Effector CD4-positive, alpha-beta T cell (primary cell): Measurements from ENCODE around the gene CPVL.

ENCODE experiments used
- DNase-seq: peaks from one replicate; pipeline ENCODE4 v3.0.0-alpha.2; 2020

CPVL gene

DNA sequence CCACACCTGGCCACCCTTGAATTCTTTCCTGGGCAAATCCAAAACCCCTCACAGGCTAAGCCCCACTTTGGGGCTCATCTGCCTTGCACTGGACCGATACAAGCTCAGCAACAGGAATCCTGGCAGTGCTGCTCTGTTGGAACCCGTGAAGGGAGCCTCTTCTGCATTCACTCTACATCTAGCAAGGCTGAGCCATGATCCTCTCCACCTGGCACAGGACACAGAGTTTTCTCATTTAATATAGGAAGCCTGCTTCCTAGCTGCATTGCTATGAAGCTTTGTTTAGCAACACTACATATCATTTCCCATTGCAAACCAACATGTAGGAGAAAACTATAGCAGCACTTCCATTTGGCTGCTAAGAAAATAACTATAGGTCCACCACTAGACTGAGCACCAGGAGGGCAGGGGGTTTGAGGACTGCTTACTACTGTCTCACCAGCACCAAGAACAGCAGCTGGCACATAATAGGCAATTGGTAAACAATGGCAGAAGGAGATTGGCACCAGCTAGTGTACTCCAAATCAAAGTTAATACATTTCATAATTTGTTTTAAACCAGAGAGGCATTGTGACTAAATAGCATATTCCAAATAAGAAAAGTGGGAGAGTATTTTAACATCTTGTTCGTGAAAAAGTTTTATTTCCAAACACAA is 56.1 kb downstream of the CPVL start:
- no peak for DNase-seq

DNA sequence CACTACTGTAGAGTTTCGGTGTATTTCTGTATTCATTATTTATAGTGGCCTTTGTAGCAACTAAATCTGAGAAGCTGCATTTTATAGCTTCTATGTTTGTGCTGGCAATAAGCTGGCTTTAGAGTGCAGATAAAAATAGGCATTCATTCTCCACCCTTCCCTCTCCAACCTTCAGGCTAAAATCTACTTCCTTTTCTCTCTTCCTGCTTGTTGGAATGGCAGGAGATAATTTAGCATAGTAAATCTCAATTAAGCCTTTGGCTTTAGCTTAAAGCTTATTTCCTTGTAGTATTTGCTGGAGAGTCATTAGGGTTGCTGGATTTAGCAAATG is 58.5 kb downstream of the CPVL start:
- no peak for DNase-seq

DNA sequence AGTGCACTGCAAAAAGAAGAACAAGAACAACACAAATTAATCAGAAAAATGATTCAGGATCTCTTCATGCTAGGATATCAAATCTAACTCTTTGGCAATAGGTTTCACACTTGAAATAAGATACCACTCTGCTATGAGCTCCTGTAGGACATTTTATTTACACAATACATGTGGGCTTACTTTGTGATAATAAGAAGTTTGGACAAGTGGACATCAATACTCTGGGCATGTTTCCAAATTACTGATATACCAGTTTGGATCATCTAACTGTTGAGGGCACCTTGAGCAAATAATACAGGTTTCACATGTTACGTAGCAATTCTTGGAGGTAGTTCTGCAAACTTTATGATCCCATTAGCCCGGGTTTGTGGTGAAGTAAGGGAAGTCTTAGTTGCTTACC is 59.8 kb downstream of the CPVL start:
- no peak for DNase-seq

DNA sequence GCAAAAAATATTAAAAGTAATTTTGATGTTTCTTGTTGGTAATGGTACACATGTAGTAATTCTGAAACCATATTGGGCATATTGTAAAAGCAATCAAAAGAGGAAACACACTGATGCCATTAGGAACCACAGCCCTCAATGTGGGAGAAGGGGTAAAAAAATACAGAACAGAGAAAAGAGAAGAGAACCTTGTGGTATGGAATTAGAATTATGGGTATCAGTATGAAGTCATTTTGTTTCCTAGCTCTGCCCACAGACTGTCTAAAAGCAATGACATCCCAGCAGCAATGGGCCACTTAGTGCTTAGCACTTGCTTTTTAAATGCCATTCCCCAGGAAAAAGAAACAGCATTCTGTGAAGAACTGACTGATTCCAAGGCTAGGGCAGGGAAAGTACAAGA is 61.5 kb downstream of the CPVL start:
- no peak for DNase-seq

DNA sequence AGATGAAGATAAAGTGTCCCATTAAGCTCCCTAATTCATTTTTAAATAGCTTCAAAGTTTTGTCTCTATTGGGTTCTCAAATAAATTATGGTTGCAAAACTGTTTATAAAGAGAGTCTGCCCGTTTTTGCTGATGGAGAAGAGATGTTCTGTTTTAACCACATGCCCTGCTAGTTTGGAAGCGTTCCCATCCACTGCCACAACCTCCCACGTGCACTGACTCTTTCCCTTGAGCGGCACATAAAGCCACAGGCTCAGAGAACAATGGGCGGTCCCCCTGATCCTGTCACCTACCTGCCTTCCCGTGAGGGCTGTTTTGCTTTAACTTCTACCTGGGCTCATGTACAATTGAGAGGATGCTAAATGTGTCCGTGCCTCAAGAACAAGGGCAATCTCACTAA is 65.5 kb downstream of the CPVL start:
- DNase-seq, result no peak

DNA sequence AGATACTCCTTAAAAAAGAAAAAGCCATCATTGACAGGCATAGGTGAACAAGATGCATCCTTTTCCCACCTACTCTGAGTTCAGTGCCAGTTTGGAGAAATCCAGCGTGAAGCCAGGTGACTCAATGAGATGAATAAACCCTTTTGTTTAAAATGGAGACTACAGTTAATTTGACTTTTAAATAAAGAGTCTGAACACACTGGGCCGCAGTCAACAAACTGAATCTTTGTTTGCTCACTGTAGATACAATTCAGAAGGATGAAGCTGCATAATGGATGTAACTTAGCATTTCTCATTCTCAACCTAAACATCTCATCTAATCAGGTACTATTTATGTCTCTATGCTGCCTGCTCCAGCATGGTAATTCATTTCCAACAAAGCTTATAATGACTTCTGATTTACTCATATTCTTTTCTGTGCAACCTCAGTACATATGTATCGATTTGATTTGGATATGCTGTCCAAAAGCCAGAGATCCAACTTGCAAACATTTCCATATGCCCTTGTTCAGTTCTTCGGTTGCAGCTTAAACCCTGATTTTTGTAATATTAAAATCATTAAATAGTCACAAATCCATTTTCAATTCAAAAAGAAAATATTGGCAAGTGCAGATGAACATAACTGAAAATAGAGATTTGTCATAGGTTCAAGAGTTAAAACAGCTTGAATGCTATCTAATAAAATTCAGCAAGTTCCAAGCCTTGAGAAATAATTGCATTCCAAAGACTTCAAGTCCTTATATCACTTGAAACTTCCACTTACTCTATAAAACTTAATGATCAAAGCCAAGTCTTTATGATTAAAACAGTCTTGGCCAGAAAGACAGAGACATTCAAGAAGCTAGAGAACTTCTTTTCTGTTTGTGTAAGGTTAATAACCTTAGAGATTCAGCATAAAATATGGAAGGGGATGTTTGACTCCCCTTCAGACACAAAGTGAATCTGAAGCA is 67.8 kb downstream of the CPVL start:
- no peak for DNase-seq

DNA sequence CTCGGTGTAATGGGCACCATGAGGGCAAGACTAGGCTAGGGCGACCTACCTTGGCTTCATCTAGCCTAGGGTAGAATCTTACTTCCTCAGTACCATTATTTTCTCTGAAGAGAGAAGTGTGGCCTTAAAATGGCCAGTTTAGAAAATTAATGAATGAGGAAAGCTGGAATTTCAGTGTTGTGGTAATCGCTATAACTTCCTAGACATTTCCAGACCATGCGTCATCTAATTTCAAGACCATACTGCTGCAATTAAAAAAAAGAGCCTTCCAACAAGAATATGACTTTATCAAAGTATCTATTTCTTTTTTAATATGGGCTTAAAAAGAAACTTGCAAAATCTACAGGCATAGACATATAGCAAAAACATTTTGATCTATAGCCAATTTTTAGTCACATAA is 68.5 kb downstream of the CPVL start:
- no peak for DNase-seq

DNA sequence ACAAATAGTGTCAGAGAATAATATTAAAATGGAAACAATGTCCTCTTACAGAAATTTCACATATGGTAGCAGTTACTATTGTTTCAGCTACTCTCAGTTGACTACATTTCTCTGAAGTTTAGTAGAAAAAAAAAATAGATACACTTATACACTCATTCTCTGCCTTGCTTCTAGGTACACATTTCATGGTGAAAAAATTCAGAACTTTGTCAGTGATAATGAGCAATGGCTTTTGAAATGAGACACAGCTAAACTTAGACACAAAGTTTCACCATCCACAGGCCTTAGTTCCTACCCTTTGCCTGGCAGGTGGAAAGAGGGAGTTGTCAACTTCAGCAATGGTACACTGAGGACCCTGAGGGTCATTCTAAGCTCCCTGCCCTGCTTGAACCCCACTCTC is 69.2 kb downstream of the CPVL start:
- no peak for DNase-seq

DNA sequence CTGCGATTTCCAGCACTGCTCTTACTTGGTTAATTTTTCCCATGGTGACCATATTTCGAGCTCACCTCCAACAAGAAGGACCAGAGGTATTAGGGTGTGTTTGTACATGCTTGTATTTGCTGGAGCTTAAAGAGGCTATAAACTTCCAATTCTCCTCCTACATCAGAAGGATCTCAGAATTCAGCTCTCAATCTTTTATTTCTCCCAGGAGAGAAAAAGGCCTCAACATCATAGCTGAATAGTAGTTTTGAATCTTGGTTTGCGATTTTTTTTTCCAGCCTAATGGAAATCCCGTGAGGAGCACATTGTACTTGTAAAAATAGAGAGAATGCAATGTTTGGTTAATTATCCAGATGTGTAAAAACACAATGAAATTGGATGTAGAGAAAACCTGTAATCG is 69.7 kb downstream of the CPVL start:
- DNase-seq, result no peak

DNA sequence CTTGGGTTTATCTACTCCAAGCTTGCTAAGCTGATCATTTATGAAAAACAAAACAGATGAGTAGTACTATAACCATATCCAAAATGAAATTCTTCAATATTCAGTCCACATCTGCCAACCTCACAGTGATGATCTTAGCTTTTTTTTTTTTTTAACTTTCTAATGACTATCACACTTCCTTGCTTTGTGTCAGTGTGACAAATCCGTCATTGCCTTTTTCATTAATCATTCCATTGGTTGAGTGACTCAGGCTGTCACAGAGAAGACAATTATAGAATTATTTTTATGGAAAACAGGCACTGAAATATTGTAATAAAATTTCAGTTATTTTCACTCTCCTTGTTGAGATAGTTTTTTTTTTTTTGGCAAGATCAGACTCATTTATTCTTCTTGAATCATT is 70.7 kb downstream of the CPVL start:
- no peak for DNase-seq

DNA sequence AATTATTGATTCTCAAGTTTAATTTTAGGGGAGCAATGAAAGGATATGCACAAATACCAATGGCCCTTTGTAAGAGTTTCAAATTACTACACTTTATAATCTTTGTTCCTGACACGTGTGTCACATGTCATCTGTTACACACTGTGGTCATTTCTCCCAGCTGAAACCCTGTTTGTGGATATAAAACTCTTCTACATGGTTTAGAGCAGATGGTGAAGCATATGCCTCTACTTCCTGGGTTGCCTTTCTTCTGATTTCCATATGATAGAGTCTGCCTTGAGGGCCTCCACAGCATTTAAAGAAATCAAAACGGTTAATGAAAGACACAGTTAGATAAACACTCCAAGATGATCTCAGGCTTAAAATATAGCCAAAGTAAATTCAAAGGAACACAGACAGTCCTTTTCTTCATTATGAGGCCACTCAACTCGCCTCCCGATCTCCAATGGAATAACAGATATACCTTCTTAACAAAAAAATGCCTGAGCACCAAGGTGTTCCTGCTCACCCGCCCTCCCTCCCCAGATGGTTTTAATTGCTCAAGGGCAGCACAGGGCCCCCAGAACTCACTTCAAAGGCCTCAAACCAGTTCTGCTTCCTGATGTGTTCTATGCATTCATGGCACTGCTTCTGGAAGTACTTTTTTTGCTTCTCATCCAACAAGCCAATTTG is 75.0 kb downstream of the CPVL start:
- no peak for DNase-seq

DNA sequence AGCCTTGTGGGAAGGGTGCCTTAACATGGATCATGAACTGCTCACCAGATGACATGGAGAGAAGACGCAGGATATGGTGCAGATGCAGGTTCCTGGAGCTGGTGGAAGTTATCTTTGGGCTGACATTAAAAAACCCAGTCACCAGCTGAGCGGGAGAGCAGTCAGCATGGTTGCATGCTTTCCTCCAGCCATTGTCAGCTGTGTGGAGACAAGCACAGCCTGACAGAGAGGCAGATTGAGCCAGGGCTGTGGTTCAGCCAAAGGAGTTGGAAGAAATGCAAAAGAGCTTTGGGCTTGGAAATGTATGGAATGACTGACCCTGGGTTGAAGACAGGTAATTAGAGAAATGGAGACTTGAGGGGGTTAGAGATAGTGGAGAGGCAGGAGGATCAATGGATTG is 79.7 kb downstream of the CPVL start:
- DNase-seq, result no peak

DNA sequence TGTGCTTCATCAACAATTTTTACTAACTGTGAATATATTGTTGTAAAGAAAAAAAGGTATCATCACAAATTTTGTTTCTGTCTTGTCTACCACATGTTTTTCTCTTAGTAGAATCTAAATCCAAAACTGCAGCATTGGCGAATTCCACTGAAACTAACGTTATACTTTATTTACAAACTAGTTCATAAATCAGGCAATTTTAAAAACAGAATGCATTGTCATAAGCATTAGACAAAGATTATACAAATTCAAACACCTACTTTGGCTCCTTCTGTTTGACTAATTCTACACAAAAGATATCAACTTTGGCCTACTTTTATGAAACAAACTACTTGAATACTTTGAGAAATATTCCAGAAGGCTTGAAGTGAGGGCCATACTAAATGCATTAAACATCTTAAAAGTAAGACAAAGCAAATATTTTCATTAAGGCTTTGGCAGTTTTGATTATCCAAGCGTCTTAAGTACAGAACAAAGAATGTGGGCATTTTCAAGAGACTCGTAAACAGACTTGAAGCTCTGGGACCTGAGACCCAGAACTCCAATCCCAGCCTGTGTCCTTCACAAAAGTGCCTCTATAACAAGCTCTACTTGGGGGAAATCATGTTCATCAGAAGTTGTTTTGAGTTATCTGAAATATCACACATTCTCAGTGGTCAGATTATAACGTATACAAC is 81.0 kb downstream of the CPVL start:
- no peak for DNase-seq

DNA sequence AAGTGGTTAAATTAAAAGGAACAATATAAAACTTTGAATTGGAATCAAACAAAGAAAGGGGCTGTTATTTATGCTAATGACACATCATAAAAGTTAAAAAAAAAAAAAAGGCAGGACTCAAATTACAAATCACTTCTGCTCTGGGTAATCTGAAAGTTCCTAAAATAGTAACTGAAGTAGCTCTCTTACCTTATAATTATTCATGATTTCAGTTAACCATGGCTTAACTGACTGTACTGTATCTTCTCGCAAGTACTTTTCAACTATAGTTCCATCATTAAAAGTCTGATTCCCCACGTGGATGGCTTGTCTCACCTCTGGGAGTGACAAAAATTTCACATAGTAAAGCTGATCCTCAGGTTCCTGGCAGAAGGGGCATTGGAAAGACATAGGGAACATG is 82.5 kb downstream of the CPVL start:
- no peak for DNase-seq

DNA sequence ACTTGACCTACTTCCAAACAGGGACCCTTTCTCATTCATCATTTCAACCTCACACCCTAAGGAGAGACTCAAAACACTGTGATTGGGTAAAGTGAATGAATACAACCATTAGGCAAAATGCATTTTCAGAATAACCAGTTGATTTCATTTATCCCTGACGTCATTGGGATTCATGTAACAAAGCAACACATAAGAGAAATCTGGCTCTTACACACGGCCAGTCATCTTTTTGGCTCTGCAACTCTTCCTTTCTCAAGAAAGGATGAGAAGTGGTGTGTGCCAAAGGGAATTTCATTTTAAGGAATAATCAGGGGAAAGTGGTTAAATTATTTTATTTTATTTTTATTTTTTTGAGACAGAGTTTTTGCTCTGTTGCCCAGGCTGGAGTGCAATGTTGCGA is 83.1 kb downstream of the CPVL start:
- DNase-seq, result no peak

DNA sequence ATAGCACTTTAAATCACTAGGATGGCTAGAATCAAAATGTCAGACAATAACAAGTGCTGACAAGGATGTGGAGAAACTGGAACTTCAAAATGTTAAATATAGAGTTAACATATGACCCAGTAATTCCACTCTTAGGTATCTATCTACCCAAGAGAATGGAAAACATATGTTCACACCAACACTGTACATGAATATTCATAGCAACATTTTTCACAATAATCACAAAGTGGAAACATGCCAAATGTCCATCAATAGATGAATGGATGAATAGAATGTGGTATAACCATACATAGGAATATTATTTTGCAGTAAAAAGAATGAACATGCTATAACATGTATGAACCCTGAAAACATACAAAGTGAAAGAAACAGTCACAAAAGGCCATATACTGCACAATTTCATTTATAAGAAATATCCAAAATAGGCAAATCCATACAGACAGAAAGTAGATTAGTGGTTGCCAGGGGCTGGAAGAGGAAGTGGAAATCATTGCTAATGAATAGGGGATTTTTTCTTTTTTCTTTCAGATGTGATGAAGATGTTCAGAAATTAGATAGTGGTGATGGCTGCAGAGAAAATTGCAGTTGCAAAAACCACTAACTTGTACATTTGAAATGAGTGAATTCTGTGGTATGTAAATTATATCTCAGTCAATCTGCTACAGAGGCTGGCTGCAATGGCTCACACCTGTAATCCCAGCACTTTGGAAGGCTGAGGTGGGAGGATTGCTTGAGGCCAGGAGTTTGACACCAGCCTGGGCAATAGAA is 93.0 kb downstream of the CPVL start:
- DNase-seq, result no peak

DNA sequence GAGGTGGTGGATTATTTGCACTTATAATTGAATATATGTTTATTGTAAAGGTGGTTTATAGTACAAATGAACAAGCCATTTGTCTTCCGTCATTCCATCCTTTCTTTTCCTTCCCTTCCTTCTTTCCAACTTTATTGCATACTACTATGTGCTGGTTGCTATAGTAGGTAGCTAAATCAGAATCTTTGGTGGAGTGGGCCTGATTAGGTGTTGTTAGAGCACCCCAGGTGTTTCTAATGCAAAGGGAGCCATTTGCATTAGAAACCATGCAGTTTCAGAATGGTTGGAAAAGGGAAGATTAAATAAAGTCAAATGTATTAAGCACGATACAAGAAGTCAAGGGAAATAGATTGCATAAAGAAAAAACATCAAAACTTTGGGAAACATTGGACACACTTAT is 99.4 kb downstream of the CPVL start:
- DNase-seq, result no peak

DNA sequence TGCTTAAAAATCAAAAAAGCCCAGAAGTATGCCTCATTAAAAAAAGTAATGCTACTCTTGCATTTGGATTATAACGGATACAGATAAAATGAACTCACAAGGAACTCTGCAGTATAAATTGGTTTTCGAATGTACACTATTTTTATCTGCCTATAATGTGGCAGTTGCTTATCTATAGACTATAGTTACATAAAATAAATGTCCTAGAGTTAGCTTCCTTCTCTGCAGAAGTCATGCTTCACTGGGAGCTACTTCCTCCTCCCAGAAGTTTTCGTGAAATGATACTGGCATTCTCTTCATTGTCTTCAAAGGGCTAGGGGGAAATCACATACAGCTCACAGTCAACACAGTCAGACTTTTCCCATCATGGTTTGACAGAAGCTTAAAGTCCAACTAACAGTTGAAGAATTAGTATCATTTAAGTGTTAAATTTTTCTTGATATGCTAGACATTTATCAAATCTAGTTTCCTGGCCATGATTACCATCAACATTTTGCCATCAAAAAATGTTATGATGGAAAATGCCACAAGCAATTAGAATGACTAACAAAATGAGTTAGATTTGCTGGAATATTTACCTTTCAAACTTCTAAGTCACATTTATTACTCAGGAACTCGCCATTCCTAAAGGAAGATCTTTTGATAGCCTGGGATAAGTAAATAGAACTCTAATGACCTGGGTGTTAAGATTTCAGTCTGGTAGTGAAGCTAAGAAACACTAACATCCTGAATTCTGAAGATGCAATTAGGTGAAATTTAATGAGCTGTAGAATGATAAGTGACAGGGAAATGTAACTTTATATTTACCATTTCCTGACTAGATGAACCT is 100.9 kb downstream of the CPVL start:
- no peak for DNase-seq

DNA sequence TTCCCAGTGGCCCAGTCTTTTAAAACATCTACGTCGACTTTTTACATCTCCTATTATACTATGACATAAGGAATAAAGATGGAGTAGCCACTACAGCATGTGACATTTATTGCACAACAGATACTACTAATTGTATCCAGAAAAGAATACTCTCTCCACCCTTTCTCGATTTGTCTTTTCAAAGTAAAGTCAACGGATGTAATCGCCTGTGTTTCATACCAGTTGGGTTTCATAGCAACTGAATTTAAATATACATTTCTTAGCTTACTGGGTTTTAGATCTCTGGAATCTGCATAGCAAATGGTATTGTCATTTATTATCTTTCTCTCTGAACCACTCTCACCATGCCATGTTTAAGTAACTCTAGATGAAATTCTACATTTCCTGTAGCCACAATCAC is 101.8 kb downstream of the CPVL start:
- no peak for DNase-seq

DNA sequence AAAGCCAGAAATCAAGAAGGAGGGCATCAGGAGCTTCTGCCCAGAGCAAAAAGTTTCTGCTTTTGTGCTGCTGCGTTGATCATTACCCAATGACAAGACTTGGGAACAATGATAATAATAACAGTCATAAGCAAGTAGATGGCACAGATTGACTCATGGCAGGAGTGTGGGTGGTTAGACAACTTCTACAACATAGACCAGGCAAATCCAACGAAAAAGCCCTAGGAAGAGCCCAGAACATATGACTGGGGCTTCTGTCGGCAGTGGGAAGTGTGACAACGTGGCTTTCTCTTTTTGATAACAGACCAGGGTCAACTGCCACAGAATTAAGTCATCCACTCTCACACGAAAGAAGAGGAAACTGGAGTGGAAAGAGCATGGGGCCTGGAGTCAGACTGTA is 102.8 kb downstream of the CPVL start:
- DNase-seq, result no peak

DNA sequence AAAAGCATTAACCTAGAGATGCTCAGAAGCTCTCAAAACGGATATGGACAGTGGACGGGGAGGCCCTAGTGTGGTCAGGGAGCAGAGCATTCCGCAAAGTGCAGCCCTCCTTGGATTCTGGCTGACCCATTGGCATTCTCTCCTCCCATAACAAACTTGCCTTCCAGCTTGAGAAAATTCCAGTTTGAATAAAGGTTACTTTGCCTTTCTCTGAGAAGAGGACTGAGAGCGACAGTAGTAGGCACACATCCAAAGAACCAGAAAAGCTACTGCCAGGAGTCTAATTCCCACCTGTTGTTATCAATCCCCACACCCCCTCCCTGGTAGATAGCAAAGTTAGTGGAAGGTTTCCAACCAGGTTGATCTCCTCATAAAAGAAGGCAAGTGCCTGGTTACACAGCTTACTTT is 103.5 kb downstream of the CPVL start:
- DNase-seq, result no peak

DNA sequence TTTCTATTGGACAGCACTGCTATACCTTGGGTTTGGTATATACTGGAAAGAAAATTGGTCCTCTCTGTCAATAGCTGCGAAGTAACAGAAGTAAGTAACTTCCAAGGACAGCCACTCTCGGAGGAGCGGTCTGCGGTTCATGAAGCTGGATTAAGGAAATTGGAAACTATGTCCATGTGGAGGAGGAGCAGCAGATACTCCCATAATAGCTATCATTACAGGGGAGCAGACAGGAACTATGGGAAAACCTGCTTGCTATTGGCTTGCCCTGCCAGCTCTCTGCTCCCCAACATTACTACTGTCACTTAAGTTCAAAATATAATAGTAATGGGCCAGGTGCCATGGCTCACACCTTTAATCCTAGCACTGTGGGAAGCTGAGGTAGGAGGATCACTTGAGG is 104.3 kb downstream of the CPVL start:
- no peak for DNase-seq
